Forelimb muscle (tissue), 1 donor: Measurements from ENCODE around the gene IFNL3. TPM values are rescaled to one million over a fixed set of nuclear protein-coding genes. Genes with fewer than 3 reads are reported as not detected.
"Not testable (repeated sequence)": the region's sequence is repeated elsewhere in the genome, so short reads cannot be mapped to it uniquely, and the experiment has no call there.

Source experiments
- DNase-seq: peaks from one replicate; pipeline ENCODE4 v3.0.0-alpha.2; 2013; ENCODE audit warnings: low read depth
- polyA plus RNA-seq: library from polyadenylated mRNA; unstranded; fragments of 120-200 nt; gene quantifications from one replicate; pipeline ENCODE4 v1.2.1, GENCODE V29; 2013; ENCODE audit not compliant: insufficient read length

The IFNL3 gene
- polyA plus RNA-seq, 1 donor = not detected

GRCh38 chr19:39218230-39219007 is 26.4 kb downstream of the IFNL3 start:
- DNase-seq = no peak

DNA sequence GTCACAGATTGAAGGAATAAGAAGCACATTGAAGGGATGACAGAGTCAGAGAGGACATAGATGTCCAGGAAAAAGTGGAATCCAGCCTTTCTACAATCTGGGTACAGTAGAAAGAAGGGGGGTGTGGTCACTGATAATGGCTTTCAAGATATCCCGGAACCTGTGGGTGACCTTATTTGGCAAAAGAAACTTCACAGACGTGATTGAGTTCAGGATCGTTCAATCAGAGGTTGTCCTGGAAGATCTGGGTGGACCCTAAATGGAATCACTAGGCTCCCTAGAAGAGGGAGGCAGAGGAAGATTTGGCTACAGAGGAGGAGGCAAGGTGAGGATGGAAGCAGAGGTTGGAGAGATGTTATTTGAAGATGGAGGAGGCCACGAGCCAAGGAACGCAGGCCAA is 27.7 kb downstream of the IFNL3 start:
- no peak for DNase-seq

- DNase-seq = not testable (repeated sequence)
Measured at GRCh38 chr19:39215323-39215722, 29.5 kb downstream of the IFNL3 start.

GRCh38 chr19:39212375-39212742 is 32.4 kb downstream of the IFNL3 start:
- DNase-seq = no peak

DNA sequence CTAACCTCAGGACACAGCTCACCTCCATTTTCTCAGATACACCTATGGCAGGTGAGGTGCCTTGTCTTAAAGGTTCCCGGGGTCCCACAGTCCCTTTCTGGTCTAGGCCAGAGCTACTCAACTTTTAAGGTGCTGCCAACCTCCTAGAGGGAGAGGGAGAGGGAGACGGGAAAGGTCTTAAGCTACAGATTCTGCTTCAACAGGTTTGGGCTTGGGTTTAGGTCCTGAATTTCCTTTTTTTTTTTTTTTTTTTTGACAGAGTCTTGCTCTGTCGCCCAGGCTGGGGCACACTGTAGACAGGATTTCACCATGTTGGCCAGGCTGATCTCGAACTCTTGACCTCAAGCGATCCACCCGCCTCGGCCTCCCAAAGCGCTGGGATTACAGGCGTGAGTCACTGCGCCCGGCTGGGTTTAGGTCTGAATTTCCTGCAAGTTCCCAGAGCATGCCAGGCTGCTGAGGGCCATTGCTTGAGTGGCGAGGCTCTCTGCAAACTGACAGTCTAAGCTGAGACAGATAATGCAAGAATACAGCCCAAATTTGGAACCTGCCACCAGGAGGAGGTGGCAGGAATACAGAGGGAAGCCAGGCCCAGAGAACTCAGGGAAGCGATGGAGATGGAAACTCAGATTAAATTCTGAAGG is 33.0 kb downstream of the IFNL3 start:
- no peak for DNase-seq

- no peak for DNase-seq
Measured at GRCh38 chr19:39209196-39209595, 35.6 kb downstream of the IFNL3 start.

DNA sequence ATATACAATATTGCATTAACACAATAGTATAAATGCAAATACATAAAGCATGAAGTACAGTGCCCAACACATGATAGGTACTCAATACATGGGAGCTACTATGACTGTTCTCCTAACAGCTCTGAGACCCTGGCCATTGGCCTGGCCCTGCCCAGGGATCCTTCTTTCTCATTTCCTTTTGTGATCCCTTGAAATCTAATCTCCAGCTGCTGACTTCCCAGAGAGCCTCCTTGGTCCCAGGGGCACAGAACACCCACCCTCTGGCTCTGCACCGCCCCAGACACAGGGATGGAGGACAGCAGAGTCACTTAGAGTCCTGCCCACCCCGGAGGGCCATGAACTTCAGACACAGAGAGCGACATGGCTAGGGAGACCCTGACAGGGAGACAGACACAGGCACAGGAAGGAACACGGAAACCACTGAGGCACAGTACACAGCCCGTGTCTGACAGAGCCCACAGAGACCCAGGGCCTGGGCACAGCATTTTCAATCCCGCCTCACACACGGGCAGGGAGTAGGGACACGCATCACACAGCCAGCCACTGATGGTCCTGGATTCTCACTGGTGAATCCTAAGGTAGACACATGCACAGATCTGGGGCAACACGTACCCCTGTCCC is 36.5 kb downstream of the IFNL3 start:
- no peak for DNase-seq

DNA sequence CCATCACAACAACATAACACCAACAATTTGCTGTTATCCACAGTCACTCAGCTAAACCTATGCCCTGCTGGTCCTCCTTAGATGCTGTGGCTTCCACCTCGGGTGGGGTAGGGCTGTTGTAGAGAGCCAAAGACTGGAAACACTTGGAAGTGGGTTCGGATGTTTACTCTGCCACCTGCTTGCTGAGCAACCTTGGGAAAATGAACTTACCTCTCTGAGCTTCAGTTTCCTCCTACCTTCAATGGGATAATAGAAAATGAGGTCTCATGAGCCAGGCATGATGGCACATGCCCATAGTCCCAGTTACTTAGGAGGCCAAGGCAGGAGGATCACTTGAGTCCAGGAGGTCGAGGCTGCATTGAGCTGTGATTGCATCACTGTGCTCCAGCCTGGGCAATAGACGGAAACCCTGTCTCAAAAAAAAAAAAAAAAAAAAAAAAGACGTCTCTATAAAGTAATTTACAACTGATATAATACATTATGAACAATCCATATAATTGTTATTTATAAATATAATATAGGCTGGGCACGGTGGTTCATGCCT is 37.4 kb downstream of the IFNL3 start:
- DNase-seq = no peak

DNA sequence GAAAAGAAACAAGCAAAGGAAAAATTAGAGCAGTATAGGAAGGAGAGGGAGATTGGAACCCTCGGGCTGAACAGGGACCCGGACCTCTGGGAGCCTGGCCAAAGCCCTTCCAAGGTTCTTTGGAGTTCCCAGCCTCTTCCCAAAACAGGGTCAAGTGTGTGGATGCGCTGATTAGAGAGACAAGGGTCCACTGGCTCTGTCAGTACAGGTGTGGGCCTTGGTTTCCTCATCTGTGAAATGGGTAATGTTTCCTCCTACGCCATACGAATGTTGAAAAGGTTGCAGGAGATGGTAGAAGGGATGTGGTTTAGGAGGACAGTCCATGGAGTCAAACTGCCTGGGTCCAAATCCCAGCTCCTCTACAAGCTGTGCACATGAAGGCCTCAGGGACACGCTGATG is 38.7 kb downstream of the IFNL3 start:
- no peak for DNase-seq

- DNase-seq = no peak
Measured at GRCh38 chr19:39205449-39205764, 39.4 kb downstream of the IFNL3 start.

DNA sequence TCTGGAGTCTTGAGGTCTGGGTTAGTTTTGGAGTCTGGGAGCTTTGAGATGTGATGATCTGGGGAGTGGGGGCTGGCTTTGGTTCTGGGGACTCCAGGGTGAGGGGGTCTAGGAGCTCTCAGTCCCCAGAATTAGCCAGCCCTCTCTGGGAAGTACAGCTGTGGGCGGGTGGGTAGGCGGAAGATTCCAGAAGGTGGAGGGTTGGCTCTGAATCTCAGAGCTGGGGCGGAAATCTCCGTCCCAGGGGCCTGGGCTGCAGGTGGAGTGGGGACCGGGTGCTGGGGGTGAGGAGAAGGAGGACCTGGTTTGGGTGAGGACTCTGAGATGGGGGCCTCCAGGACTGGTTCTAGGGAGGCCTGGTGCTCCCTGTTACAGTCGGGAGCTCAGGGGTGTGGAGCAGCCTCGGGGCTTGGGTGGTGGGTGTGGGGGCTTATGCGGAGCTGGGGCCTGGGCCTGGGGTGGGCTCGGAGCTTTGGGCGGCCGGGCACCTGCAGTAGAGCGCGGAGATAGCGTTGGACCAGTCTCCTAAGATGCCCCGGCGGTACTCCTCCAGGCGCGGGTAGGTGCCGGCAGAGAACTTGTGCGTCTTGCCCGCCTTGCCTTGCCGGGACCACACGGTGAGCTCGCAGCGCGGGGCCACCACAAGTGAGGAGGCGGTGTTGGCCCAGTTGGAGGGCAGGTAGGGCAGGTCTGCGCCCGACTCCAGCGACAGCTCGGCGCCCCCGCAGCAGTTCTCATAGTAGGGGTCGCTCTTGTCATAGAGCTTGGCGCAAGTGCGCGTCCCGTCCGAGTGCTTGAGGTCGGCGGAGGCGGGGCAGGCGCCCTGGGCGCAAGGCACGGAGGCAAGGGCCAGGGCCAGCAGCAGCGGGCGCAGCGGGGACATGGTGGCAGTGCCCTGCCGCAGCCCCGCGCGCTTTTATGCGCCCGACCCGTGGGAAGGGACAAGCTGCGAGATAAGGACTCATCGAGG is 41.1 kb downstream of the IFNL3 start, which contains the start of gene SYCN:
SYCN (minus strand) TSS at position 892 of the 970 bp plus-strand sequence; CDS start at position 883, 9 bp downstream.
- no peak for DNase-seq

GRCh38 chr19:39202998-39203355 is 41.8 kb downstream of the IFNL3 start:
- no peak for DNase-seq

- no peak for DNase-seq
Measured at GRCh38 chr19:39200803-39201115, 44.0 kb downstream of the IFNL3 start.

GRCh38 chr19:39200066-39200802 is 44.6 kb downstream of the IFNL3 start:
- no peak for DNase-seq

GRCh38 chr19:39199025-39199424 is 45.8 kb downstream of the IFNL3 start:
- no peak for DNase-seq

- DNase-seq = no peak
Measured at GRCh38 chr19:39197808-39198207, 47.0 kb downstream of the IFNL3 start.

DNA sequence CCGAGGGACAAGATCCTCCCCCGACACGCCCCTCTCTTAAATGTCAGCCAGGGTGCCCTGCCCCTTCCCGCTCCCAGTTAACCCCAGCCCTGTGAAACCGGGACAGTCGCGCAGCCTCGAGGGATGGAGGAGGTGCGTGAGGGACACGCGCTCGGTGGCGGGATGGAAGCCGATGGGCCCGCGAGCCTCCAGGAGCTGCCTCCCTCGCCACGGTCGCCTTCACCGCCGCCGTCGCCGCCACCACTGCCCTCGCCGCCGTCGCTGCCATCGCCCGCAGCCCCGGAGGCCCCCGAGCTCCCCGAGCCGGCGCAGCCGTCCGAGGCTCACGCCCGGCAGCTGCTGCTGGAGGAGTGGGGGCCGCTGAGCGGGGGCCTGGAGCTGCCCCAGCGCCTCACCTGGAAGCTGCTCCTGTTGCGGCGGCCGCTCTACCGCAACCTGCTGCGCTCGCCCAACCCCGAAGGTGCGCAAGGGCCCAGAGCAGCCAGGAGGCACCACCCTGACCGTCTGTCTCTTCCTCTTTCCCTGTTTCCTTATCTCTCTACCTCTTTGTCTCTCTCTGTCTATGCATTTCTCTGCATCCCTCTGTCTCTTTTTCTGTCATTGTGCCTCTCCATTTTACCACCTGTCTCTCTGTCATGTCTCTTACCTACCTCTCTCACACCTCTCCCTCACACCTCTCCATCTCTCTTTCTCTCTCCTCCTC is 47.8 kb downstream of the IFNL3 start, which contains the start of gene NCCRP1:
NCCRP1 (plus strand) TSS at position 105 of the 703 bp plus-strand sequence; CDS start at position 124, 19 bp downstream.
- DNase-seq = no peak

- no peak for DNase-seq
Measured at GRCh38 chr19:39196320-39196719, 48.5 kb downstream of the IFNL3 start.

GRCh38 chr19:39195755-39196154 is 49.1 kb downstream of the IFNL3 start:
- DNase-seq = no peak

DNA sequence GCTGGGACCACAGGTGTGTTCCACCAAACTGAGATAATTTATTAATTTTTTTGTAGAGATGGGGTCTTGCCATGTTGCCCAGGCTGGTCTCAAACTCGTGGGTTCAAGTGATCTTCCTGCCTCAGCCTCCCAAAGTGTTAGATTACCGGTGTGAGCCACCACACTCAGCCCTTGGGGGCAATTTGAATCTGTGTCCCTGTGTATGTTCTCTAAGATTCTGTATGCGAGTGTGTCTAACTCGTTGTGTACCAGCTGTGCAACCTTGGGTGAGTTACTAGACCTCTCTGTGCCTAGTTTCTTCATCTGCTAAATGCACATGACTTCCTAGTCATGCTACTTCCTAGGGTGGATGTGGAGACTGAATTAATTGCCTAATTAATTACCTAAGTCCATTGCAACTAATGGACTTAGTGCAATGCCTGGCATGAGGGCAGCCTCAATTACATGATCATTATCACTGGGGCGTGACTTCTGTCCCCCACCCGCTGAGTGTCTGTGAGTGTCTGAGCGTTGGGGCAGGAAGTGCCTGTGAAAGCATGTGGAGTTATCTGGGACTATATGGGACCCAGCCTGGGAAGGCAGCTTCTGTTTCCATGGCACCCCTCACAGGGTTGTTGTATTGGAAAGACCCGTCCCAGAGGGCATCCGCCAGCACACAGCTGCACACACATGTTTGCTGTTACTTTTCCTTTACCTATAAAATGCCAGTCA is 49.8 kb downstream of the IFNL3 start:
- no peak for DNase-seq
